ENCODE measurements around the gene ZNF577.
"Not testable (repeated sequence)": the region's sequence is repeated elsewhere in the genome, so short reads cannot be mapped to it uniquely, and the experiment has no call there.

Gene ZNF577

DNA sequence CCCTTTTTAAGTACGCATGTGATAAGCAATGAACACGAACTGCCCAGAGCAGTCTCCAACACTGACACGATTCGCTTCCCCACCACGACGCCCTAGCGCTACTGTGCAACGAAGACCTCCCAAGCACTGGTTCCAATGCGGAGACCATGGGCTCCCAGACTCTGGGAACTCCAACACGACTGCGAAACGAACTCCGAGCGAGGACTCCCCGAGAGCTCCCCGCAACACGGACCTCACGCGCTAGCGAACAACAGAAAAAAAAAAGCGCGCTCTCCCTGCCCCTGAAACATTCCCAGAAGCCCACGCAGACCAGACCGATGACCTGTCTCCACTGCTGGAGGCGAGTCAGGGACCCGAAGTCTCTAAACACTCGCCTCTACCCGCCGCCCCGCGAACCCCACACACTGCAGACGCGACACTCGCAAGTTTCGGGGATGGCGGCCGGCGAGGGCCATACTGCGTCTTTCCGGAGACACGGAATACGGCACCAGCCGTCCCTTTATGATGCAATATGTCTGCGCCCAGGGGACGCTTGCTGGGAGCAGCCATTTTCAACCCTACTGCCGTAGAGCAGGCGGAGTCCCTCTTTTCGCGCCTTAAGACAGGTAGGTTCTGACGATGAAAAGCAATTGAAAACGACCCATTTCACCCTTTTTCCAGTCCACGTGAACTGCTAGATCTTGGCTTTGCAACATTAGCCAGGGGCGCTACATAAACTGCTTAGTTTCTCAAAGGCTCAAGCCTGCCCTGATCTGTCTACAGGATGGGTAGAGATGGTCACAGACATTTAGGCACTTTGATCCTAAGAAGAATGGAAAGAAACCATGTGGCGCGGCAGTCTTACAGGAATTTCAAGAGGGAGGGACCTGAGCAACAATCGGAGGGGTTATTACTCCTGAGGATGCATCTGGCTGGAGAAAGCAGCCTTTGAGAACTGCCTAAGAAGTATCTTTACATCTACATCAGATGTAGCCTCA, at the start of gene ZNF577:
TSS of gene ZNF577 (minus strand) at position 430 of the 977 bp plus-strand sequence. CDS start 7,569 bp downstream, outside the sequence.
- DNase-seq (ENCODE audit: low read depth in 2 of 2) = peak; percentile 38 to 55

DNA sequence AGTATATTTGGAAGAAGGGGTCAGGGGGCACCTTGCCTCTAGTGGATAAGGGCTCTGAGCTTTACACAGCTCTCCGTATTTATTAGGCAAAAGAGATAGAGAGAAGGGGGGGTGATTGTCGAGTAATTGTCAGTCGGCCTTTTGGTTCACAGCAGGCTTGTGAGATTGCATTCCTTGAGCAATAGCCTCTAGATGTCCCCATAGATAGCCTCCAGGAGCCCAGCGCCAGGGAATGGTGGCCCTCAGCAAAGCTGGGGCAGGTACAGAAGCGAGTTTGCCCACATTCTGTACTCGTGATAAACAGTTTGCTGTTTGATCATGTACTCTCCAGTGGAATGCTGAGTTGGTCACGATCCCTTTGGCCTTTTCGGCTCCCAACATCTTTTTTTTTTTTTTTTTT, 44.2 kb upstream of the ZNF577 start:
- DNase-seq (ENCODE audit: low read depth in 2 of 2) = no peak

DNA sequence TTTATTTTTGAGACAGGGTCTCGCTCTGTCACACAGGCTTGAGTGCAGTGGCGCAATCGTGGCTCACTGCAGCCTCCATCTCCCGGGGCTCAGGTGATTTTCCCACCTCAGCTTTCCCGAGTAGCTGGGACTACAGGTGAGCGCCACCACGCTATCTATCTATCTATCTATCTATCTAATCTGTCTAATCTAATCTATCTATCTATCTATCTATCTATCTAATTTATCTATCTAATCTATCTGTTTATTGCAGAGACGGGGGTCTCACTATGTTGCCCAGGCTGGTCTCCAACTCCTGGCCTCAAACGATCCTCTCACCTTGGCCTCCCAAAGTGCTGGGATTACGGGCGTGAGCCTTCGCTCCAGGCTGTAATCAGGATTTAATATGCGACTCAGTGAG, 40.1 kb upstream of the ZNF577 start:
- no peak for DNase-seq (ENCODE audit: low read depth in 2 of 2)

DNA sequence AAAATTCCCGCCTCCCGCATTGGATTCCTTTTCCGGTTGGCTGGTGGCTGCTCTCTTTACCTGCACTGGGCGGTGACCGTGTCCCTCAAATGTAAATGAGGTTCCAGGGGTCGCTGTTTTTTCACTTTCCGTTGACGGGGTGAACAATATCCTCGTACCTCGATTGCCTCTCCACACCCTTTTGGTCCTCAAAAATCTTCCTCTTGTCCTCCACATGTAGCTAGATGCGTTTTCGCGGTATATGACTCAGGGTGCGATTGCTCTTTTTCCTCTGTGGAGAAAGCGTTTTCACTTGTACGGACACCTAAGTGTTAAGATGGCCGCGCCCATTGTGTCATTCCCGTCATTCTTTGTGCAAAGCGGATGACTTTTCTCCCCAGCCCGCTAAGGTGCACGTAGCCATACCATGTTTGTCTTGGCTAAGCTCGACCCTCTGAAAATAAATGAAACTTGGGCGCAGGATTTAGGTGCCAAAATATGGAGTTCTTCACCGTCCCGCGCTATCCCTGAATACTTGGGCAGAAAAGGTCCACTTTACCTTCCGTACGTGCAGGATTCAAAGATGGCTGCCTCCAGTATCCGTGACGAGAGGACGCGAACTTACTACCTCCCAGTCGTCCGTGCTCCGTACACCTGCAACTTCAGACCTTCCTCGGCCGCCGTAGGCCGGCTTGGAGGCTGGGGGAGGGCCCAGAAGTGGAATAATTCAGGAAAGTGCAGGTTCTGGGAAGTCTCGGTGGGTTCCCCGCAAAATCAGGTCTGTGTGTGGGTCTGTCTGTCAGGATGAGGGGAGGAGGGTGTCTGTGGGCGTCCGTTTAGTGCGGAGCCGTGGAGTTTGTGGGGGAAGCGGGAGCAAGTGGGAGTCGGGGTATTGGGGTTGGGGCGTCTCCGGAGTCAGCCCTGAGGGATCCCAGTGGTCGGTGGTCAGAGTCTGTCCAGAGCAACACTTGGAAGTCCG, 39.3 kb upstream of the ZNF577 start, which contains the start of gene ZNF613:
TSS of gene ZNF613 (plus strand) at position 689 of the 958 bp plus-strand sequence. CDS start 8,749 bp downstream, outside the sequence.
- peak; percentile 72 to 76 for DNase-seq (ENCODE audit: low read depth in 2 of 2)

DNA sequence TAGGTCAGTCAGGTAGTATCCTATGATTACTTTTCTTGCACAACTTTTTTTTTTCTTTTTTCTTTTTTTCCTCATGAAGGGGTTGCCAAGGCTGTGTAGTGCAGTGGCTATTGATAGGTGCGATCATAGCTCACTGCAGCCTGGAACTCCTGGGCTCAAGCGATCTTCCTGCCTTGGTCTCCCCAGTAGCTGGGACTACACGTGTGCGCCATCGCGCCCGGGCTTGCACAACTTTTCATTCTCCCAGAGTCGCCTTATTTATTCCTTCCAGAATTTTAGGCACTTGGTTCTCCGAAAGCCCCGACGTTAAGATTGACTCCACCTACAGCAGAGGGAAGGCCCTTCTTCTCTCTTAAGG, 38.7 kb upstream of the ZNF577 start:
- no peak for DNase-seq (ENCODE audit: low read depth in 2 of 2)

DNA sequence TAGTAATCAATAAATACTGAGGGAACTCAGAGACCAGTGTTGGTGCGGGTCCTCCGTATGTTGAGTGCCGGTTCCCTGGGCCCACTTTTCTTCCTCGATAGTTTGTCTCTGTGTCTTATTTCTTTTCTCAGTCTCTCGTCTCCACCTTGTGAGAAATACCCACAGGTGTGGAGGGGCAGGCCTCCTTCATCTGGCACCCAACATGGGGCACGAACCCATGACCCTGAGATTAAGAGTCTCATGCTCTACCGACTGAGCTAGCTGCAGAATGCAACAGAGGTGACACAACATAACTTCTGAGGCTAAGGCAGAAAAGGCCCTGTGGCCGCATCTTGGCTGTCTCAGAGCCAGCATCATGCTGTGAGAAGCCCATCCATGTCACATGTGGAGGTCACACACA, 34.2 kb upstream of the ZNF577 start:
- DNase-seq (ENCODE audit: low read depth in 2 of 2) = no peak

DNA sequence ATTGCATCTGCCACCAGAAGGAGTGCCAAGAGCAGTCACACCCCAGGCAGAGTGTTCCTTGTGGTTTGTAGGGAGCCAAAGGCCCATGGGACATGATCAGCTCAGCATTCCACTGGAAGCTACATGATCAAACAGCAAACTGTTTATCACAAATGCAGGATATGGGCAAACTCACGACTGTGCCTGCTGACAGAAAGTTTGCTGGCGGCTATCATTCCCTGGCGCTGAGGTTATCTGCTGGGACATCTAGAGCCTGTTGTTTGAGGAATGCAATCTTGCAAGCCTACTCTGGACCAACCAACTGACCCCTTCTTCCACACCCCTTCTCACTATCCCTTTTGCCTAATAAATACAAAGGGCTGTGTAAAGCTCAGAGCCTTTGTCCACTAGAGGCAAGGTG, 31.9 kb upstream of the ZNF577 start:
- DNase-seq (ENCODE audit: low read depth in 2 of 2) = no peak

DNA sequence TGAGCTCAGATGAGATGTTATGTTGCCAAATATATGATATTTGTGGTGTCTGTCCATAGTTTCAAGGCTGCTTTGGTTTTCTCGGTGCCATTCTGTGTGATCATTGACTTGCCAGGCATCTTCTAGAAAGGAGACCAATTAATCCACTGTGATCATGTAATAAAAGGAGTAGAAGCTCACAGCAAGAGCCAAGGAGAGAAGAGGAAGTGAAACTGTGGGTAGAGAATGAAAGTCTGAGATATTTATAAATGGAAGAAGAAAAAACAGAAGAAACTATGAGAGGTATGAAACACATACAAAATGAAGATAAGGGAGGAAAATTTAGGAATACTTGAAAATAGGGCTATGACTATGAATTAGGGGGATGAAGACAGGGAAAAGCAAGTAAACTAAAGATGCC, 28.4 kb upstream of the ZNF577 start:
- DNase-seq (ENCODE audit: low read depth in 2 of 2) = no peak

DNA sequence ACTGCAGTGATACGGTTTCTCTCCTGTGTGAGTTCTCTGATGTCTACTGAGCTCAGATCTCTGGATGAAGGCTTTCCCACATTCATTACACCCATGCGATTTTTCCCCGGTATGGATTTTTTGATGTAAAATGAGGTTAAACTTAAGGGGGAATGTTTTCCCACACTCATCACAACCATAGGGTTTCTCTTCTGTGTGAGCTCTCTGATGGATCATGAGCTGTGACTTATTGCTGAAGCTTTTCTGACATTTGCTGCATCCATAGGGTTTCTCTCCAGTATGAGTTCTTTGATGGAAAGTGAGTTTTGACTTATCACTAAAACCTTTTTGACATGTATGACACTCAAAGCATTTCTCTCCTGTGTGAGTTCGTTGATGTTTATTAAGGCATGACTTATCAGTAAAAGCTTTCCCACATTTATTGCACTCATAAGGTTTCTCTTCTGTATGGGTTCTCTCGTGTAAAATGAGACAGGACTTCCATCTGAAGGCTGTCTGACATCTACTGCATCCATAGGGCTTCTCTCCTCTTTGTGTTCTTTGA, 27.6 kb upstream of the ZNF577 start:
- DNase-seq (ENCODE audit: low read depth in 2 of 2) = no peak

DNA sequence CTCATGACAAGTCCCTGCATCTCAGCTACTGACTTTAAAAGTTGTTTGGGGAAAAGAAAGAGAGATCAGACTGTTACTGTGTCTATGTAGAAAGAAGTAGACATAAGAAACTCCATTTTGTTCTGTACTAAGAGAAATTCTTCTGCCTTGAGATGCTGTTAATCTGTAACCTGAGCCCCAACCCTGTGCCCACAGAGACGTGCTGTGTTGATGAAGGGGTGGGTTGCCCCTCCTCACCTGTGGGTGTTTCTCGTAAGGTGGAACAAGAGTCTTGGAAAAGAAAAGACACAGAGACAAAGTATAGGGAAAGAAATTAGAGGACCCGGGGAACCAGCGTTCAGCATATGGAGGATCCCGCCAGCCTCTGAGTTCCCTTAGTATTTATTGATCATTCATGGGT, 20.2 kb upstream of the ZNF577 start:
- DNase-seq (ENCODE audit: low read depth in 2 of 2) = not testable (repeated sequence)

DNA sequence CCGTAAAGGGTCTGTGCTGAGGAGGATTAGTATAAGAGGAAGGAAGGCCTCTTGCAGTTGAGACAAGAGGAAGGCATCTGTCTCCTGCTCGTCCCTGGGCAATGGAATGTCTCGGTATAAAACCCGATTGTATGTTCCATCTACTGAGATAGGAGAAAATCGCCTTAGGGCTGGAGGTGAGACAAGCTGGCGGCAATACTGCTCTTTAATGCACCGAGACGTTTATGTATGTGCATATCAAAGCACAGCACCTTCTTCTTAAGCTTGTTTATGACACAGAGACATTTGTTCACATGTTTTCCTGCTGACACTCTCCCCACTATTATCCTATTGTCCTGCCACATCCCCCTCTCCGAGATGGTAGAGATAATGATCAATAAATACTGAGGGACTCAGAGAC, 18.4 kb upstream of the ZNF577 start:
- DNase-seq (ENCODE audit: low read depth in 2 of 2) = not testable (repeated sequence)

DNA sequence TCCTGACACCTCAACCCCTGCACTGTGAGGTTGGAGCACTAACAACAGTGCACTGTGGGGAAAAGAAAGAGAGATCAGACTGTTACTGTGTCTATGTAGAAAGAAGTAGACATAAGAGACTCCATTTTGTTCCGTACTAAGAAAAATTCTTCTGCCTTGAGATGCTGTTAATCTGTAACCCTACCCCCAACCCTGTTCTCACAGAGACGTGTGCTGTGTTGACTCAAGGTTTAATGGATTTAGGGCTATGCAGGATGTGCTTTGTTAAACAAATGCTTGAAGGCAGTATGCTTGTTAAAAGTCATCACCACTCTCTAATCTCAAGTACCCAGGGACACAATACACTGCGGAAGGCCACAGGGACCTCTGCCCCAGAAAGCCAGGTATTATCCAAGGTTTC, 17.9 kb upstream of the ZNF577 start:
- not testable (repeated sequence) for DNase-seq (ENCODE audit: low read depth in 2 of 2)

DNA sequence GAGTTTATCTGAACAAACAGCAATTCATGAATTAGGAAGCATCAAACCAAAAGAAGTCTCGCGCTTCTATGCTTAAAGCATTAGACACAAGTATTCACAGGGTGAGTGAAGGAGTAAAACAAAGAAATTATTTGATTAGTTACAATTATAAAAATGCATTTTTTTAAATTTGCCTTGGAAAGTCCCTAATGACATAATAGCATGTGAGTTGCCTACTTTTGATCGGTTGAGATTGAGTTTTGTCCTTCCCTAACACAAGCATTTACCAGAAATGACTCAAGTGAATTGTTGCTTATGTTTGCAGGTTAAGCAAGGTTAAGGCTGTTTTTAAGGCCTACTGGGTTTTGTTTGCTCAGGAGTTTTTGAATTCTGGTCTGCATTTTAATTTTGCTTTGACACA, 17.5 kb upstream of the ZNF577 start:
- no peak for DNase-seq (ENCODE audit: low read depth in 2 of 2)

DNA sequence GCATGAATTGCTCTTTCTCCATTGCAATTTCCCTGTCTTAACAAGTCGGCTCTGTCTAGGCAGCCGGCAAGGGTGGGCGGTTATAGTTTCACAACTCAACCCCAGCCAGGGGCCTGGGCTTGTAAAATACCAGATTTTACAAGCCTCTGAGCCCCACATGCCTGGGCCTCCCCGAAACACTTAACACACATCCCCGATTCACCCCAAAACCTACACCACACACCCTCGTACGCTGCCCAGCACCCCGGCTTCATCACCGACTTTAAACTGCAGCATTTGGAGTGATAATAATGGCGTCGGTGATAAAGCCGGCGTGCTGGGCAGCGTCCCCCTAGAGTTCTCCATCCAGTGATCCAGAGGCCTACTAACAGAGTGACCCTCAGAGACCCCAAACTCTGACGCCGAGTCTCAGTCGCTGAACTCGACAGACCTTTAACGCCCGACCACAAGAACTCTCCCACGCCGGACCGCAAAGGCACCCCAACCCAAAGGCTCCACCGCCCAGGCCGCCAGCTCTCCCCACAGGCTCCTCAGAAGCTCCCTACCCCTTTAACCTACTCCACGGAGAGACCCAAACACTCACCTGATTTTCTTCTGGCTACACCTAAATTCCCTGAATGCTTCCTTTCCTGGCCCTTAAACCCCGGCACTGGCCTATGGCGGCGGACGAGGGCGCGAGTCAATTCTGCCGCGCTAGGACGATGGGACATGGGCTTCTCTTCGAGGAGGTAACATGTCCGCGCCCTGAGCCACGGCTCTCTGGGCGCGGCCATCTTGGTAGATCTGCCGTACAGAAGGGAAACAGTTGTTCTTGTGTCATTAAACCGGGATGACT, 16.8 kb upstream of the ZNF577 start, which contains the start of gene ZNF649:
TSS of gene ZNF649 (minus strand) at position 687 of the 835 bp plus-strand sequence. CDS start 4,910 bp downstream, outside the sequence.
- peak; percentile 72 to 73 for DNase-seq (ENCODE audit: low read depth in 2 of 2)

DNA sequence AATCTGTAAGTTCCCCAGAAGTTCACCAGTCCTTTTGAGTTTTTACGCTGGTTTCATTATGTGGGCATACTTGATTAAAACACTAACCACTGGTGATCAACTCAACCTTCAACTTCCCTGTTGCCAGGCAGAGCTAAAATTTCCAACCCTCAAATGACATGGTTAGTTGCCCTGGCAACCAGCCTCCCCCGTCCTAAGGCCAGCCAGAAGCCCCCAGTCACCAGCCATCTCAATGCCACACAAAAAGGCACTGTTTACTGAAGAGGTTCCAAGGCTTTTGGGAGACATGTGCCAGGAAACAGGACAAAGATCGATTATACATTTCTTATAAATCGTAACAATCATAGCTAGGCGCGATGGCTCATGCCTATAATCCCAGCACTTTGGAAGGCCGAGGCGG, 15.4 kb upstream of the ZNF577 start:
- DNase-seq (ENCODE audit: low read depth in 2 of 2) = no peak

DNA sequence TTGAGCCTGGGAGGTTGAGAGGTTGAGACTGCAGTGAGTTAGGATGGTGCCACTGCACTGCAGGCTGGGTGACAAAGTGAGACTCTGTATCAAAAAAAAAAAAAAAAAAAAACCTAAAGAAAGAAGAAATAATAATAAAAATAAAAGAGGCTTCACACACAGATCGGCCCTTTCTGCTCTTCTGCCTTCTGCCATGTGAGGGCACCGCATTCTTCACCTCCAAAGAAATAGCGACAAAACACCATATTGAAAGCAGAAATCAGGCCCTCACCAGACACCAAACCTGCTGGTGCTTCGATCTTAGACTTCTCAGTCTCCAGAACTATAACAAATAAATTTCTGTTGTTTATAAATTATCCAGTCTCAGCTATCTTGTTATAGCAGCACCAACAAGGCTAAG, 14.1 kb upstream of the ZNF577 start:
- DNase-seq (ENCODE audit: low read depth in 2 of 2) = no peak

DNA sequence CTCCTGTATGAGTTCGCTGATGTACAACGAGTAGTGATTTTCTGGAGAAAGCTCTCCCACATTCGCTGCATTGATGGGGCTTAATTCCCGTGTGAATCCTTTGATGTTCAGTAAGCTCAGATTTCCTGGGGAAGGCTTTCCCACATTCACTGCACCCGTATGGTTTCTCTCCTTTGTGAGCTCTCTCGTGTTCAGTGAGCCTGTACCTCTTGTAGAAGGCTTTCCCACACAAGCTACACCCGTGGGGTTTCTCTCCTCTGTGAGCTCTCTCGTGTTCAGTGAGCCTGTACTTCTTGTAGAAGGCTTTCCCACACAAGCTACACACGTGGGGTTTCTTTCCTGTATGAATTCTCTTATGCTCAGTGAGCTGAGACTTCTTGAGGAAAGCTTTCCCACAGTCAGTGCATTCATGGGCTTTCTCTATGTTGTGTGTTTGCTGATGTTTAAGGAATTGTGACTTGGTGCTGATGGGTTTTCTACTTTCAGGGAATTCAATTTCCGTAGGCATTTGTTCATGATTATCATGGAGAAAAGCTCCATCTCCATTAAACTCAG, 3.5 kb upstream of the ZNF577 start:
- DNase-seq (ENCODE audit: low read depth in 2 of 2) = no peak

DNA sequence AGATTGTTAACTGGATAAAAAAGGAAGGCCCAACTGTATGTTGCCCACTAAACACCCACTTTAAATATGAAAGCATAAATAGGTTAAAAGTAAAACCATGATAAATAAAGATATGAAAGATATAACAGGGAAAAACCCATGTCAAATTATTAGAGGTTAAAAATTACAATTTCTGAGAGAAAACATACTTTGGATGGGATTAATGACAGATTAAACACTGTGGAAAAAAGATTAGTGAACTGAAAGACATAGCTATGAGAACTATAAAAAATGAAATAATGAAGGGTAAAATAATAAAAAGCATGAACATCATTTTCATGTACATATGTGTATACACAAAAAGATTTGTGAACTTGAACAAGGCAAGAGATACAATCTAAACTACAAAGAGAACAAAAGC, 2.2 kb upstream of the ZNF577 start:
- no peak for DNase-seq (ENCODE audit: low read depth in 2 of 2)

DNA sequence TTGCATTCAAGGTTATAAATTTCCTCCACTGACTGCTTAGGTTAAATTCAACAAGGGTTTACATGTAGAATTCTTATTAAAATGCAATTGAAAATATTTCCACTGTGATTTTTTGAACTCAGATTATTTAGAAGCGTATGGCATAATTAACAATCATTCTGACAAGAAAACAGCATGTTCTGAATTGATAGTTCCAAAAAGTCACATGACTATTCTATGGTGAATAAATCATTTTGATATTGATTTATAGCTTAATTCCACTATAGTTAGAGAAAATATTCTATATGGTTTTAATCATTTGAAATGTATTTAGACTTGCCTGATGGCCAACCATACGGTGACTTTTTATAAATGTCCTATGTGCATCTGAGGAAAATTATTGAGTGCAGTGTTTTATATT, 3.0 kb downstream of the ZNF577 start:
- no peak for DNase-seq (ENCODE audit: low read depth in 2 of 2)

DNA sequence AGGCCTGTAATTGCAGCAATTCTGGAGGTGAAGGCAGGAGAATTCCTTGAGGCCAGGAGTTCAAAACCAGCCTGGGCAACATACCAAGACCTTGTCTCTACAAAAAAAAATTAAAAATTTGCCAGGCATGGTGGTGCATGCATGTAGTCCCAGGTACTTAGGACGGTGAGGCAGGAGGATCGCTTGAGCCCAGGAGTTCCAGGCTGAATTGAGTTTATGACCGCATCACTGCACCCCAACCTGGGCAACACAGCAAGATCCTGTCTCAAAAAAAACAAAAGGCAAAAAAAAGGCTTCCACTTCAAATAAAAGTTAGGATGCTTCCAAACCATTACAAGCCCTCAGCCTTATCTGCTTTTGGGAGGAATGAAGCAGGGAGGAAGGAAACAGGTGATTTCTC, 5.2 kb downstream of the ZNF577 start:
- no peak for DNase-seq (ENCODE audit: low read depth in 2 of 2)

DNA sequence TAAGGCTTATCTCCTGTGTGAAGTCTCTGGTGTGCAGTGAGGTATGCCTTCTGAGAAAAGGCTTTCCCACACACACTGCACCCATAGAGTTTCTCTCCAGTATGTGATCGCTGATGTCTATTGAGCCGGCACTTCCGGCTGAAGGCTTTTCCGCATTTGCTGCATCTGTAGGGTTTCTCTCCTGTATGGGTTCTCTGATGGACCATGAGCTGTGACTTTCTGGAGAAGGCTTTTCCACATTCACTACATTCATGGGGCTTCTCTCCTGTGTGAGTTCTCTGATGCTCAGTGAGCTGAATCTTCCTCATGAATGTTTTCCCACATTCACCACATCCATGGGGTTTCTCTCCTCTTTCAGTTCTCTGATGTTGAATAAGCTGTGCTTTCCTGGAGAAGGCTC, 14.7 kb downstream of the ZNF577 start:
- no peak for DNase-seq (ENCODE audit: low read depth in 2 of 2)

Measured in stimulated activated CD4-positive, alpha-beta T cell treated with anti-CD3 and anti-CD28 coated beads, Interleukin-4, amount 100 ng/mL, for 48 hours (primary cell).